Neural progenitor cell (in vitro differentiated cells): Measurements from ENCODE around the gene BIRC7. TPM values are rescaled to one million over a fixed set of nuclear protein-coding genes. Genes with fewer than 3 reads are reported as not detected.
A peak's percentile ranks its signal among the peaks of the same experiment; 100 is the strongest.

Experiments used
- DNase-seq: peaks from one replicate; pipeline ENCODE4 v3.0.0-alpha.2; 2016; ENCODE audit warnings: low spot score
- H2AFZ ChIP-seq: fragments of 200-600 bp; sonication (generic); replicated peaks from 2 replicates; pipeline ENCODE4 v1.6.1; 2016; ENCODE audit warnings: antibody characterized with exemption
- H3F3A ChIP-seq: fragments of 200-600 bp; sonication (generic); 2 replicates; pipeline ENCODE4 v1.6.1; 2016; ENCODE audit warnings: antibody characterized with exemption, low read depth
- H3K27ac ChIP-seq: fragments of 200-600 bp; sonication (generic); 2 replicates; pipeline ENCODE4 v1.5.1; 2016; ENCODE audit warnings: mild to moderate bottlenecking
- H3K27me3 ChIP-seq: fragments of 200-600 bp; sonication (generic); 2 replicates; pipeline ENCODE4 v1.6.1; 2016; ENCODE audit warnings: mild to moderate bottlenecking, moderate library complexity
- H3K36me3 ChIP-seq: fragments of 200-600 bp; sonication (generic); 2 replicates; pipeline ENCODE4 v1.5.1; 2016
- H3K4me1 ChIP-seq: fragments of 200-600 bp; sonication (generic); 2 replicates; pipeline ENCODE4 v1.6.1; 2016; ENCODE audit warnings: mixed run types
- H3K4me2 ChIP-seq: fragments of 200-600 bp; sonication (generic); 2 replicates; pipeline ENCODE4 v1.6.1; 2016
- H3K4me3 ChIP-seq: fragments of 200-600 bp; sonication (generic); 2 replicates; pipeline ENCODE4 v1.5.1; 2016
- H3K79me2 ChIP-seq: fragments of 200-600 bp; sonication (generic); 2 replicates; pipeline ENCODE4 v1.6.1; 2016; ENCODE audit warnings: low read depth
- H3K9ac ChIP-seq: fragments of 200-600 bp; sonication (generic); 2 replicates; pipeline ENCODE4 v1.6.1; 2016
- H3K9me3 ChIP-seq: fragments of 200-600 bp; sonication (generic); 2 replicates; pipeline ENCODE4 v1.5.1; 2016; ENCODE audit warnings: low read depth
- H4K20me1 ChIP-seq: fragments of 200-600 bp; sonication (generic); 2 replicates; pipeline ENCODE4 v1.6.1; 2016; ENCODE audit warnings: low read depth
- H3K27ac Mint-ChIP-seq: 3 replicates; pipeline ENCODE4 v1.8.0; 2021; ENCODE audit warnings: mixed read lengths
- H3K27me3 Mint-ChIP-seq: 2 replicates; pipeline ENCODE4 v1.8.0; 2022; ENCODE audit warnings: low read depth, mild to moderate bottlenecking, inconsistent platforms, moderate library complexity, mixed read lengths; ENCODE audit not compliant: insufficient read depth
- H3K36me3 Mint-ChIP-seq: 3 replicates; pipeline ENCODE4 v1.8.0; 2021; ENCODE audit warnings: mixed read lengths
- H3K4me1 Mint-ChIP-seq: 3 replicates; pipeline ENCODE4 v1.8.0; 2021; ENCODE audit warnings: mixed read lengths
- H3K4me3 Mint-ChIP-seq: 3 replicates; pipeline ENCODE4 v1.8.0; 2021; ENCODE audit warnings: mild to moderate bottlenecking, moderate library complexity, mixed read lengths
- H3K9me3 Mint-ChIP-seq: 3 replicates; pipeline ENCODE4 v1.8.0; 2020; ENCODE audit warnings: mixed read lengths
- CTCF ChIP-seq: fragments of 200-600 bp; sonication (generic); IDR thresholded peaks from 2 replicates; pipeline ENCODE4 v1.5.1; 2017; ENCODE audit warnings: antibody characterized with exemption, mild to moderate bottlenecking
- EZH2 ChIP-seq: fragments of 200-600 bp; sonication (generic); IDR thresholded peaks from 2 replicates; pipeline ENCODE4 v1.6.1; 2017; ENCODE audit warnings: antibody characterized with exemption, mild to moderate bottlenecking, moderate library complexity
- EZH2phosphoT487 ChIP-seq: fragments of 200-600 bp; sonication (generic); IDR thresholded peaks from 2 replicates; pipeline ENCODE4 v1.6.1; 2017; ENCODE audit warnings: antibody characterized with exemption
- total RNA-seq: library from RNA; depleted of rRNA; stranded (reverse); fragments of >200 nt; gene quantifications from 2 replicates; pipeline ENCODE4 v1.2.3, GENCODE V29; 2015; ENCODE audit warnings: low replicate concordance

The BIRC7 gene
- total RNA-seq, 1 donor from 2014 or later: not detected

- Mint-ChIP-seq H3K4me3 (no peak overlapping the region), H3K27ac (peak overlapping the region; percentile 69), H3K4me1 (peaks cover 3% of the 10 kb centered on the region), H3K27me3 (peaks cover 15% of the 10 kb centered on the region), H3K9me3 (no peaks in the 10 kb centered on the region), H3K36me3 (peaks cover 14% of the 10 kb centered on the region)
- no peak overlapping the region for H2AFZ ChIP-seq
- H3K4me2 ChIP-seq: no peak overlapping the region
- H3K9ac ChIP-seq: no peak overlapping the region
- H3K27me3 ChIP-seq: no peaks in the 10 kb centered on the region
- no peak overlapping the region for H3K4me3 ChIP-seq
- H3K9me3 ChIP-seq: no peaks in the 10 kb centered on the region
- DNase-seq: no peak
- H3F3A ChIP-seq: no peaks in the 10 kb centered on the region
- peaks cover 10% of the 10 kb centered on the region for H3K79me2 ChIP-seq
- H4K20me1 ChIP-seq: peaks cover 26% of the 10 kb centered on the region
- TF ChIP-seq CTCF (no peak), EZH2phosphoT487 (no peak), EZH2 (no peak)
- no peaks in the 10 kb centered on the region for H3K4me1 ChIP-seq
- H3K36me3 ChIP-seq: no peaks in the 10 kb centered on the region
- H3K27ac ChIP-seq: no peak overlapping the region
Observed at GRCh38 chr20:63191400-63191799, 44.3 kb upstream of the BIRC7 start.

- peaks cover 23% of the 10 kb centered on the region for H3K79me2 ChIP-seq
- H3F3A ChIP-seq: no peaks in the 10 kb centered on the region
- H3K4me2 ChIP-seq: no peak overlapping the region
- Mint-ChIP-seq H3K36me3 (peaks cover 17% of the 10 kb centered on the region), H3K9me3 (no peaks in the 10 kb centered on the region), H3K27ac (no peak overlapping the region), H3K27me3 (peaks cover 11% of the 10 kb centered on the region), H3K4me3 (no peak overlapping the region), H3K4me1 (peaks cover 3% of the 10 kb centered on the region)
- no peak overlapping the region for H2AFZ ChIP-seq
- no peak overlapping the region for H3K4me3 ChIP-seq
- no peaks in the 10 kb centered on the region for H3K9me3 ChIP-seq
- H4K20me1 ChIP-seq: peaks cover 39% of the 10 kb centered on the region
- no peak overlapping the region for H3K27ac ChIP-seq
- no peaks in the 10 kb centered on the region for H3K4me1 ChIP-seq
- H3K36me3 ChIP-seq: no peaks in the 10 kb centered on the region
- no peak for DNase-seq
- no peak overlapping the region for H3K9ac ChIP-seq
- no peaks in the 10 kb centered on the region for H3K27me3 ChIP-seq
- TF ChIP-seq EZH2phosphoT487 (no peak), CTCF (no peak), EZH2 (no peak)
Observed at GRCh38 chr20:63192721-63193120, 43.0 kb upstream of the BIRC7 start.

- H2AFZ ChIP-seq: no peak overlapping the region
- H3K4me1 Mint-ChIP-seq: peaks cover 6% of the 10 kb centered on the region
- H3K36me3 ChIP-seq: no peaks in the 10 kb centered on the region
- H3K4me1 ChIP-seq: no peaks in the 10 kb centered on the region
- no peaks in the 10 kb centered on the region for H3K9me3 ChIP-seq
- H4K20me1 ChIP-seq: peaks cover 54% of the 10 kb centered on the region
- peaks cover 17% of the 10 kb centered on the region for H3K36me3 Mint-ChIP-seq
- no peak overlapping the region for H3K4me3 Mint-ChIP-seq
- no peak for TF ChIP-seq CTCF
- TF ChIP-seq EZH2phosphoT487: no peak
- no peak for TF ChIP-seq EZH2
- H3K27ac Mint-ChIP-seq: no peak overlapping the region
- no peaks in the 10 kb centered on the region for H3K27me3 ChIP-seq
- peaks cover 12% of the 10 kb centered on the region for H3K27me3 Mint-ChIP-seq
- DNase-seq: no peak
- no peaks in the 10 kb centered on the region for H3K9me3 Mint-ChIP-seq
- H3K79me2 ChIP-seq: peaks cover 38% of the 10 kb centered on the region
- H3K4me3 ChIP-seq: no peak overlapping the region
- H3F3A ChIP-seq: no peaks in the 10 kb centered on the region
- no peak overlapping the region for H3K9ac ChIP-seq
- no peak overlapping the region for H3K27ac ChIP-seq
- H3K4me2 ChIP-seq: no peak overlapping the region
Observed at GRCh38 chr20:63194007-63194796, 41.5 kb upstream of the BIRC7 start.
